ENCODE data around the gene CLN6. TPM values are rescaled to one million over a fixed set of nuclear protein-coding genes. Genes with fewer than 3 reads are reported as not detected.

CLN6 gene
- total and polyA plus RNA-seq, 9 of the 15 experiments (the other 6 are each of a cell fraction or from before 2014, with no cell fraction given): 0.71 to 53.3 (median 39.3) TPM

DNA sequence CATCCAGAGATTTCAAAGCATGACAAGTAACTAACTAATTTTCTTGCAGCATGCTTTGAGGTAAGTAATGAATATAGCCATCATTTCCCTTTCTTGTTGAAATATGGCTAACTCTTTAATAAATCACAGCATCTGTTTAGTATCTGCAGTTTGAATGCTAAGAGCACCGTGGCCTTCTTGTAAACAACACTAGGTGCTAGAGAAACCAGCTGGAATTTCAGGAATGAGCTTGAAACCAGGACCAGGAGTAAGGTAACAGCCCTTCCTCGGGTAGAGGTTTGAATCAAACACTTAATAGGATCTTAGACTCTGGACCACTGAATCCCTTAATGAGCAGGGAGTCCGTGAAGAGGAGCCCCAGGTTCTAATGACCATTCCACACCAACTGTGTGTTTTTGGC lies 38.0 kb downstream of the CLN6 start:
- WGBS (ENCODE audit: insufficient coverage, low coverage, missing lambda C conversion rate): 78% methylated on average over 3 of the region's 3 CpGs
- no peak overlapping the region for H2AFZ ChIP-seq (ENCODE audit: low read depth, low read length)
- no peaks in the 10 kb centered on the region for H3K9me1 ChIP-seq (ENCODE audit: control insufficient read depth, insufficient read depth, low read length)
- no peak for DNase-seq (ENCODE audit: extremely low read depth in 1 of 4, low spot score in 3 of 4)
- H3K27me3 ChIP-seq (ENCODE audit: control insufficient read depth in 2 of 2, insufficient read depth in 2 of 2, low read length in 2 of 2): no peaks in the 10 kb centered on the region
- CTCF ChIA-PET (ENCODE audit: low intra/inter-chr PET ratio): no interaction called here
- peaks cover 0 to 3% of the 10 kb centered on the region in 2 experiments; a peak in 1 of 5 replicates for H3K4me1 ChIP-seq (replicated peaks in 1 of 2; ENCODE audit: control insufficient read depth in 2 of 2, insufficient read depth in 2 of 2, low read length in 2 of 2)
- H3K4me3 ChIP-seq: no peak overlapping the region
- BruUV-seq (replicated peaks): no TSS peak
- peaks cover 83% of the 10 kb centered on the region for H3K36me3 ChIP-seq (ENCODE audit: control insufficient read depth, insufficient read depth, low read length)
- ATAC-seq: no peak
- FAIRE-seq: peak; percentile 40
- no peak for TF ChIP-seq ZNF507 (tag; conservative IDR thresholded peaks at IDR 0.05)
- TF ChIP-seq, protein P1, sequence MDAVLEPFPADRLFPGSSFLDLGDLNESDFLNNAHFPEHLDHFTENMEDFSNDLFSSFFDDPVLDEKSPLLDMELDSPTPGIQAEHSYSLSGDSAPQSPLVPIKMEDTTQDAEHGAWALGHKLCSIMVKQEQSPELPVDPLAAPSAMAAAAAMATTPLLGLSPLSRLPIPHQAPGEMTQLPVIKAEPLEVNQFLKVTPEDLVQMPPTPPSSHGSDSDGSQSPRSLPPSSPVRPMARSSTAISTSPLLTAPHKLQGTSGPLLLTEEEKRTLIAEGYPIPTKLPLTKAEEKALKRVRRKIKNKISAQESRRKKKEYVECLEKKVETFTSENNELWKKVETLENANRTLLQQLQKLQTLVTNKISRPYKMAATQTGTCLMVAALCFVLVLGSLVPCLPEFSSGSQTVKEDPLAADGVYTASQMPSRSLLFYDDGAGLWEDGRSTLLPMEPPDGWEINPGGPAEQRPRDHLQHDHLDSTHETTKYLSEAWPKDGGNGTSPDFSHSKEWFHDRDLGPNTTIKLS (IDR thresholded peaks at IDR 0.05; ENCODE audit: borderline replicate concordance, low read depth): no peak
- H3K4me2 ChIP-seq (ENCODE audit: insufficient read depth, low read length): no peak overlapping the region
- no peaks in the 10 kb centered on the region for H3K79me2 ChIP-seq (ENCODE audit: control insufficient read depth, insufficient read depth, low read length)
- H4K20me1 ChIP-seq (replicated peaks; ENCODE audit: control insufficient read depth, insufficient read depth, low read length): no peaks in the 10 kb centered on the region
- H3K9ac ChIP-seq (ENCODE audit: insufficient read depth in 1 of 2, low read depth in 2 of 2, low read length in 2 of 2): no peak overlapping the region
- in situ Hi-C loops (cut with MboI): no loop called here
- no peak overlapping the region for H3K27ac ChIP-seq (ENCODE audit: extremely low read depth, low read depth, low read length)
- POLR2A ChIA-PET: interaction anchor here (0.5 kb wide), 1 partner anchor 21 kb away, joined by 3 read pairs; no protein-coding TSS in a partner anchor
- intact Hi-C loops (cut with micrococcal nuclease): no loop called here
- no peaks in the 10 kb centered on the region for H3K9me3 ChIP-seq (replicated peaks; ENCODE audit: control insufficient read depth, insufficient read depth, low read depth, low read length)

DNA sequence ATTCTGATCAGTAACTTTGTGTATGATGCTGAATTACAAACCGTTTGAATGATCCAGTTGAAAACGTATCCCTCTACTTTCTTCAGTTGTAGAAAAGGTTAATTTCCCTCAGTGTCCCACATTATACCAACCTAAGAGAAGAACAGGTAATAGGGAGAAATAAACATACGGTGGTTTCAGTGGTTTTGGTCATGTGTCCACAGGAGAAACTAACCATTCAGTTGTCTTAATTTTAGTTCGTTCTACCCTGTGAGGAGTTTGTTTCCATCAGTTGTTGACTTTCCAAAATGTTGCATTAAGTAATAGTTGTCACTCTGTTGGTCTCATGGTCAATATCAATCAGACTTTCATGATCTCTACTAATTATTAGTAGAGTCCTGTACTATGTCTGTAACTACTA lies 39.5 kb downstream of the CLN6 start:
- Histone ChIP-seq H3K4me1 (replicated peaks in 1 of 2; ENCODE audit: control insufficient read depth in 2 of 2, insufficient read depth in 2 of 2, low read length in 2 of 2) (no peaks in the 10 kb centered on the region), H3K9me3 (replicated peaks; ENCODE audit: control insufficient read depth, insufficient read depth, low read depth, low read length) (no peaks in the 10 kb centered on the region), H3K36me3 (ENCODE audit: control insufficient read depth, insufficient read depth, low read length) (peaks cover 86% of the 10 kb centered on the region), H3K27me3 (ENCODE audit: control insufficient read depth in 2 of 2, insufficient read depth in 2 of 2, low read length in 2 of 2) (no peaks in the 10 kb centered on the region), H4K20me1 (replicated peaks; ENCODE audit: control insufficient read depth, insufficient read depth, low read length) (no peaks in the 10 kb centered on the region), H2AFZ (ENCODE audit: low read depth, low read length) (no peak overlapping the region), H3K4me2 (ENCODE audit: insufficient read depth, low read length) (no peak overlapping the region), H3K79me2 (ENCODE audit: control insufficient read depth, insufficient read depth, low read length) (no peaks in the 10 kb centered on the region), H3K4me3 (no peak overlapping the region), H3K27ac (ENCODE audit: extremely low read depth, low read depth, low read length) (no peak overlapping the region), H3K9ac (ENCODE audit: insufficient read depth in 1 of 2, low read depth in 2 of 2, low read length in 2 of 2) (no peak overlapping the region), H3K9me1 (ENCODE audit: control insufficient read depth, insufficient read depth, low read length) (no peaks in the 10 kb centered on the region)
- BruUV-seq (replicated peaks): no TSS peak
- DNase-seq (ENCODE audit: extremely low read depth in 1 of 4, low spot score in 3 of 4): no peak
- 80% methylated on average over 4 of the region's 4 CpGs for WGBS (ENCODE audit: insufficient coverage, low coverage, missing lambda C conversion rate)
- ChIA-PET CTCF (ENCODE audit: low intra/inter-chr PET ratio) (no interaction called here), POLR2A (no interaction called here)
- TF ChIP-seq HMG20A (CRISPR knock-in tag; conservative IDR thresholded peaks at IDR 0.05) (no peak), RBM39 (optimal IDR thresholded peaks at IDR 0.05; ENCODE audit: low read depth, low read length) (no peak), NCOA4 (IDR thresholded peaks at IDR 0.05; ENCODE audit: partially characterized antibody) (no peak), ZNF717 (CRISPR knock-in tag; IDR thresholded peaks at IDR 0.05) (no peak), ZNF436 (CRISPR knock-in tag; IDR thresholded peaks at IDR 0.05) (no peak), STAT5A (IDR thresholded peaks at IDR 0.05; ENCODE audit: borderline replicate concordance, low read length) (no peak), EHMT2 (IDR thresholded peaks at IDR 0.05) (no peak), ZKSCAN1 (IDR thresholded peaks at IDR 0.05; ENCODE audit: low read depth, low read length) (no peak), DPF2 (IDR thresholded peaks at IDR 0.05) (no peak), HIVEP1 (CRISPR knock-in tag; IDR thresholded peaks at IDR 0.05) (no peak), KDM5B (IDR thresholded peaks at IDR 0.05; ENCODE audit: insufficient replicate concordance, low read depth, low read length) (no peak)
- TF ChIP-seq, protein P2, sequence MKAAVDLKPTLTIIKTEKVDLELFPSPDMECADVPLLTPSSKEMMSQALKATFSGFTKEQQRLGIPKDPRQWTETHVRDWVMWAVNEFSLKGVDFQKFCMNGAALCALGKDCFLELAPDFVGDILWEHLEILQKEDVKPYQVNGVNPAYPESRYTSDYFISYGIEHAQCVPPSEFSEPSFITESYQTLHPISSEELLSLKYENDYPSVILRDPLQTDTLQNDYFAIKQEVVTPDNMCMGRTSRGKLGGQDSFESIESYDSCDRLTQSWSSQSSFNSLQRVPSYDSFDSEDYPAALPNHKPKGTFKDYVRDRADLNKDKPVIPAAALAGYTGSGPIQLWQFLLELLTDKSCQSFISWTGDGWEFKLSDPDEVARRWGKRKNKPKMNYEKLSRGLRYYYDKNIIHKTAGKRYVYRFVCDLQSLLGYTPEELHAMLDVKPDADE (conservative IDR thresholded peaks at IDR 0.05; ENCODE audit: control insufficient read depth, low read depth, low read length): no peak
- FAIRE-seq: peak; percentile 49
- intact Hi-C loops (cut with micrococcal nuclease): no loop called here
- in situ Hi-C loops (cut with MboI): no loop called here
- no peak for ATAC-seq
